ENCODE measurements around the gene CNIH1. TPM values are rescaled to one million over a fixed set of nuclear protein-coding genes. Genes with fewer than 3 reads are reported as not detected.

CNIH1 gene
- 89.0 TPM for total RNA-seq
- long read RNA-seq, full-length matches to known transcripts: 90 of 93 reads
- long read RNA-seq, partial matches to known transcripts: 0 of 93 reads
- long read RNA-seq, other reads (novel, unspliced or antisense): 3 of 93 reads

GRCh38 chr14:54440873-54441868 is at the start of gene CNIH1:
Gene CNIH1 (minus strand): TSS chr14:54441374. CDS start chr14:54441327, 47 bp downstream.
- Histone ChIP-seq H3K4me1 (peaks cover 46% of the 10 kb centered on the region), H3K36me3 (no peaks in the 10 kb centered on the region), H3K27ac (replicated peaks) (peak within 1 kb of the TSS; percentile 97), H3K27me3 (ENCODE audit: low read depth) (no peaks in the 10 kb centered on the region), H3K9me3 (replicated peaks) (no peaks in the 10 kb centered on the region), H3K4me3 (peak within 1 kb of the TSS; percentile 77)
- peak; percentile 93 for DNase-seq
- TF ChIP-seq CTCF (IDR thresholded peaks at IDR 0.05; ENCODE audit: borderline replicate concordance): peak; percentile 97
- intact Hi-C loops (cut with micrococcal nuclease): no loop called here

- Histone ChIP-seq H3K36me3 (no peaks in the 10 kb centered on the region), H3K4me3 (no peak overlapping the region), H3K9me3 (replicated peaks) (no peaks in the 10 kb centered on the region), H3K27me3 (ENCODE audit: low read depth) (no peaks in the 10 kb centered on the region), H3K27ac (replicated peaks) (no peak overlapping the region), H3K4me1 (peaks cover 45% of the 10 kb centered on the region)
- no peak for DNase-seq
- intact Hi-C loops (cut with micrococcal nuclease): no loop called here
- TF ChIP-seq CTCF (IDR thresholded peaks at IDR 0.05; ENCODE audit: borderline replicate concordance): no peak
These were observed 49.4 kb upstream of the CNIH1 start for GRCh38 chr14:54490445-54491175.

GRCh38 chr14:54489731-54490444 is 48.7 kb upstream of the CNIH1 start:
- Histone ChIP-seq H3K4me3 (peak overlapping the region; percentile 85), H3K27ac (replicated peaks) (peak overlapping the region; percentile 94), H3K4me1 (peaks cover 52% of the 10 kb centered on the region), H3K27me3 (ENCODE audit: low read depth) (no peaks in the 10 kb centered on the region), H3K9me3 (replicated peaks) (no peaks in the 10 kb centered on the region), H3K36me3 (no peaks in the 10 kb centered on the region)
- no peak for DNase-seq
- TF ChIP-seq CTCF (IDR thresholded peaks at IDR 0.05; ENCODE audit: borderline replicate concordance): no peak
- intact Hi-C loops (cut with micrococcal nuclease): no loop called here

- Histone ChIP-seq H3K27me3 (ENCODE audit: low read depth) (no peaks in the 10 kb centered on the region), H3K27ac (replicated peaks) (peak overlapping the region; percentile 94), H3K4me1 (peaks cover 58% of the 10 kb centered on the region), H3K36me3 (no peaks in the 10 kb centered on the region), H3K9me3 (replicated peaks) (no peaks in the 10 kb centered on the region), H3K4me3 (peak overlapping the region; percentile 85)
- DNase-seq: no peak
- intact Hi-C loops (cut with micrococcal nuclease): no loop called here
- no peak for TF ChIP-seq CTCF (IDR thresholded peaks at IDR 0.05; ENCODE audit: borderline replicate concordance)
These were observed 48.1 kb upstream of the CNIH1 start for GRCh38 chr14:54489318-54489683.

Data from left ventricle myocardium inferior (tissue), 1 donor.